Fibroblast of peridontal ligament (primary cell): ENCODE results near the gene LRRC38.

Experiments
- DNase-seq: peaks from one replicate; pipeline ENCODE4 v3.0.0-alpha.2; 2010; ENCODE audit errors: extremely low read depth

LRRC38 gene

DNA sequence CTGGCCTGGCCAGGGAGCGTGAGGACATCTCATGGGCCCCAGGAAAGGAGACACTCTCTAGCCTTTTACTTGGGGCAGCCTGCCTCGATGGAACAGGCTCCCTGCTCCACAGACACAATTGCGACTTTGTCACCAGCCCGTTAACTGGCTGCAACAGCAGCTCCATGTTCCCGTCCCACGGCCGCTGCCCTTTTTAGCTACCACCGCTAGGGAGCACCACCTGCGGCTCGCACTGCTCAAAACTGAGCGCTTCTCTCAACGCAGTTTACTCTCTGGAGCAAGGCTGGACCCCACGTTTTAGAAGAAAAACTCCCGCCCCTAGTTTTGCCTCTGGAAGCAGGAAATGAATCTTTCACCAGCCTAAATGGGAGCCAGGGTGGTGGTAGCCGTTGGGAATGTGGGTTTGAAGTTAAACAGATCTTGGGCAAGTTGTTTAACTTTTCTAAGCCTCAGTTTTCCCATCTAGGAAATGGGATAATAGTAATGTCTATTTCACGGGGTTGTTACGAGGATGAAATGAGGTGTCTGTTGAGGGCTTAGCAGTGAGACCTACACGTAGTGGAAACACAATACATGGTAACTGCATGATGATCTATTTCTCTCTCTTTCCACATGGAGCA is 3.5 kb upstream of the LRRC38 start:
- DNase-seq: no peak

DNA sequence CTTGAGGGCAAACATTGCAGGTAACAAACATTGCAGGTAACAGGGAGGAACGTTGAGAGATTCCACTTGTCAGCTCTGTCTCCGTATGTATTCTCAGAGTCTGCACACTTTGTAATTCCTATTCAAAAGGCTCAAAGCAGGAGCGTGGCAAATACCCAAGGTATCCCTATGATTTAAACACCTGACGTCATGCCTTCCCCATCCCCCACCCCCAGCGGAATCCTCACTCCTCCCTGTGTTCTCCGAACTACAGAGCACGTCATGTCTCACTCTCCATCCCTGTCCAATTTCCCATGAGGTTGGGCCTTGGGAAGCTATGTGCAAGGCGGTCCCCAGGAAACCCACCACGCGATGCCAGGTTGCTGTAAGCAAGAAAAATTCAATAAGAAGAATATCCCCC is 2.8 kb upstream of the LRRC38 start:
- DNase-seq: no peak

DNA sequence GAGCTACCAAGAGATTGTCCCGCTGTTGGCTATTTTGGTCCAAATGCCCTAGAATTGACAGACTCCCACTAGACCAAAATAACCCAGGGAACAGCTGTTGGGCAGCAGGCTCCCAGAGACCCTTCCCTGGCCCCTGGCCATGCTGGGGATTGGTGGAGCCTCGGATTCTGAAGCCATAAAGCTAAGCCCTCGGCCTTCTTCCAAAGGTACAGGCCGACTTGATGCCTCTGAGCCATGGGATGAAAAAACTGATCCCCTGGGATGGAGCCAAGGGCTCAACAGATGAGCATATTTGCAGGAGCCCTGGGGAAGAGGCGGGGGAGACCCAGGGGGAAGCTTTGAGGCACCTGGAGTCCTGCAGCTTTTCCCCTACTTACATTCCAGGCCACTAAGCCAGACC is 1.0 kb upstream of the LRRC38 start:
- no peak for DNase-seq

DNA sequence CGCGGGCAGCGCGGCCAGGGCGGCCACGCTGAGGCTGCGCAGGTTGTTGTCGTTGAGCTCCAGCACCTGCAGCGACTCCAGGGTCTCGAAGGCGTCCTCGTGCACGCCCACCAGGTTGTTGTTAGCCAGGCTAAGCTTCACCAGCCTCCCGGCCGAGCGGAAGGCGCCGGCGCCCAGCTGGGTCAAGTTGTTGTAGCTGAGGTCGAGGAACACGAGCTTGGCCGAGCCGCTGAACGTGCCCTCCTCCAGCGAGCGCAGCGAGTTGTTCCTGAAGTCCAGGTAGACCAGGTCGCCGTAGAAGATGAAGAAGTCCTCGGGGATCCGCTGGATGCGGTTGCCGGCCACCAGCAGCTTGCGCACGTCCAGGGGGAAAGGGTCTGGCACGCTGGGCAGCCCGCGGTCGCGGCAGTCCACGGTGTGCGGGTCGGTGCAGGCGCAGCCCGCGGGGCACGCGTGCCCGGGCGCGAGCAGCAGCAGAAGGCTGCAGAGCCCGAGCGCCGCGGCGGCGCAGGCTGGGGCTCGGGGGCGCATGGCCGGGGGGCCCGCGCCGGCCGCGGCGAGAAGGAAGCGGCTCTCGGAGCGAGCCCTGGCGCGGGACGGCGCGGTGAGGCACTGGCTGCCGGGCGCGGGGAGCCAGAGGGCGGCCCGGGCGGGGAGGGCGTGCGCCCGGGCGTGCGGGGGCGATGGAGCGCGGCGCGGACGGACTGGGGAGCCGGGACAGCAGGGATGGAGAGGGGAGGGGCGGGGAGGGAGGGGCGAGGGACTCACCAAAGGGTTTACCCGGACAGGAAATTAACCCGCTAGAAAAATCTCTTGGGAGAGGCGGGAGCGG is 524 bp downstream of the LRRC38 start:
- DNase-seq: no peak

DNA sequence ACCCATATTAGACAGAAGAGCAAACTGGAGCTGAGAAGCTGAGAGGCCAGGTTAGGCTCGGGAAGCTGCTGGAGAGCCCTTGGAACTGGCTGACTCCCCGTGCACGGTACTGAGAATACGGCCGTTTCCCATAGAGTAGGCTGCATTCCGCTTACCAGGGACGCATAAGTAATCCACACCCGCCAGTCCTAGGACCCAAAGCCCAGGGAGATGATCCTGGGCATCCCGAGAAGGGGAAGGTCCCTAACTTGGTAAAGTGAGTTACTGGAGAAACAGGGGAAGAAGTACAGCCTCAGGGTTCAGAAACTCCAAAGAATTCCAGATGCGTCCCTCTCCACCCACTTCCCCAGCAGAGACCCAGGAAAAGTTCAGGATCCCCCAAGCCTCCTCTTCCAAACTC is 1.3 kb downstream of the LRRC38 start:
- DNase-seq: no peak

DNA sequence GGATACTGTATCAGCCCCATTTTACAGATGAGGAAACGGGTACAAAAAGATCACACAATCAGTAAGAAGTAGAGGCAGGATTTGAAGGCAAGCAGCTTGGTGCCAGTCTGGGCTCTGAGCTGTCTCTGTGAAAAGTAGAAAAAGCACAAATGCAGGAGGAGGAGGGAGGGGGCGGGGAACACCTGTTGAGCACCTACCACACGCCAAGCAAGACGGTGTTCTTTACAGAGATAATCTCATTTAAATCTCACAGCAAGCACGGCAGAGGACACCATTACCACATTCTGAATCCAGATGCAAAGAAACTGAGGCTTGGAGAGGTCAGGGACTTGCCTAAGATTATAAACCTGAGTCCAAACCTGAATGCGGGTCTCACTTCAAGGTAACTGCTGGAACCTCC is 3.3 kb downstream of the LRRC38 start:
- DNase-seq: no peak

DNA sequence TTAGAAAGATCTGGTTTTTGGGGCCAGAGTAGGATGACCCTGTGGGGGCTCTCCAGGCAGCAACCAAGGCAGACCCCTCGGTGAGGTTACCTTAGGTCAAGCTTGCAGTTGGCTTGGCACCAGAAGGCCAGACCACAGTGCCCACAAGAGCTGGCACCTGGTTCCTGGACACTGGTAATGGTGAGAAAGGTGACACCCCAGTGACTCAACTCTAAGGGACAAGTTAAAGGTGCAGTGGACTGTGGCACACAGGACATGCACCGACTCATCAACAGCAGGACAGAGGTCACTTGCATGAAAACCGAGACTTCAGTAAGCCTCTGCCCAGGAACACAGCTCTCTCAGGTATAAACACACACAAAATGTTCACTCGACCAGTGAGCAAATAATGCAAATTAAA is 6.7 kb downstream of the LRRC38 start:
- DNase-seq: no peak

DNA sequence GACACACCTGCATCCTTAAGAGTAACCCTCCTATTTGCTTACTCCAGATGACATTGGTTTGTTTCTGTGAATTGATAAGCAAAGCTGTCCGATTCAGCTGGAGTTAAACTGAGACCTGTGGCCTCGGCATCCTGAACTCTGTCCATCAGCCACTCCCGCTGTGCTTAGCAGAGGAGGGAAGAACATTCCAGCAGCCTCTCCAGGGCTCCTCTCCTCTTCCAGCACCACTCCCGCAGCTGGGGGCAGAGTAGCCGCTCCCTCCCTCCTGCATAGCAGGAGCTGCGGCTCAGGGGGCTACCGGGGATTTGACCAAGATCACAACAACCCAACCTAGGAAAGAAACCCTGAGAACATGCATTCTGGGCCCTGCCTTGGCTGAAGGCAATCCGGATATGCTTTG is 8.8 kb downstream of the LRRC38 start:
- DNase-seq: no peak

DNA sequence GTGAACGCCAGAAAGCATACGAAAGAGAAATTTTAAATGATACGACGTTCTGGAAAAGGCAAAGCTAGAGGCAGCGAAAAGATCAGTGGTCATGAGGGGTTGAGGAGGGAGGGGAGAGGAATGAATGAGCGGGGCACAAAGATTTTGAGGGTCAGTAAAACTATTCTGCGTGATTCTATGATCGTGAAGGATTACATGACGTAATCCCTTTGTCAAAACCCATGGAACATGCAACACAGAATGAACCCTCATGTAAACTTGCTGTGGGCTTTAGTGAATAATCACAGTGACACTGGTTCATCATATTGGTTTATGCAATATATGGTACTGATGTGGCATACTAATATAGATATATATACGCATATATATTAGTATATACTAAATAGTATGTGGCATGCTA is 13.0 kb downstream of the LRRC38 start:
- DNase-seq: no peak

DNA sequence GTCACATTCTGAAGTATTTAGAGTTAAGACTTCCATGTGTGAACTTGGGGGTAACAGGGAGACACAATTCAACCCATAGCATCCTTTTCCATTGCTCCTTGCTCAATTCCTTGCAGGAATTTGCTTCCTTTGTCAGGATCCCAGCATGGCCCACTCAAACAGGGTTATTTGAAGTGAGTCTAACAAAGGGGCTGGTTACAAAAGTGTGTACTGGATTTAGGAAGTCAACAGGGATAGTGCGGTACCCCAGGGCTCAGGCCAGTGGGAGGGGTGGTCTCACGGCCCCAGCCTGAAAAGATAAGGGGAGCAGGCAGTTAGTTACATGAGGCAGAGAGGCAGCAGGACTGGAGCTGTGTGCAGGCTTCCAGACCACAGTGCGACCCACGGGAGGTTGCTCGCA is 14.4 kb downstream of the LRRC38 start:
- no peak for DNase-seq

DNA sequence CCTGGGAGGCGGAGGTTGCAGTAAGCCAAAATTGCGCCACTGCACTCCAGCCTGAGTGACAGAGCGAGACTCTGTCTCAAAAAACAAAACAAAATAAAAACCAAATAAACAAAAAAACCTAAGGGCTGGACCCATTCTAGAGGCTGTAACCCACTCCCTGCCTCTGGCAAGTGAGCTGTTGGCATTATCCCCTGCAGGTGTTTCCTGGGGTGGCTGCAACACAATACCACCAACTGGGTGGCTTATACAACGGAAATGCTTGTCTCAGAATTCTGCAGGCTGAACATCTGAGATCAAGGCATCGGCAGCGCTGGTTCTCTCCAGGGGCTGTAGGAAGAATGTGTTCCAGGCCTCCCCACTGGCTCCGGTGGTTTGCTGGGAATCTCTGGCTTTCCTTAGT is 15.2 kb downstream of the LRRC38 start:
- DNase-seq: no peak

DNA sequence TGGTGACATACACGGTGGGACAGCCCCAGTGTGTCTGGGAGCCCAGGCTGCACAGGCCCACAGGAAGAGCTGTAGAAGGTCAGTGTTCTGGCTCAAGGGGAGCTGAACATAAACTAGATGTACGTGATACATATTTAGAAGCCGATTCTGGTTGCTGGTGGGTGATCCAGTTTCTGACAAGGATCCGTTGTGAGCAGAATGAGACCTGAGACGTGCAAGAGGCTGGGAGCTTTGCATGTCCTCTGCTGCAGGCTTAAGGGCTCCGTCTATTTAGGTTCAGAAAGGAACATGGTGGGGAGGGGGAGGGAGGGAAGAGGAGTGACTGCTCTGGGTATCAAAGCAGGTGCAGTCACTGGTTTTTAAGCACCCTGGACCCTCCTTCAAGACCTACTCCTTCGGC is 18.6 kb downstream of the LRRC38 start:
- no peak for DNase-seq

DNA sequence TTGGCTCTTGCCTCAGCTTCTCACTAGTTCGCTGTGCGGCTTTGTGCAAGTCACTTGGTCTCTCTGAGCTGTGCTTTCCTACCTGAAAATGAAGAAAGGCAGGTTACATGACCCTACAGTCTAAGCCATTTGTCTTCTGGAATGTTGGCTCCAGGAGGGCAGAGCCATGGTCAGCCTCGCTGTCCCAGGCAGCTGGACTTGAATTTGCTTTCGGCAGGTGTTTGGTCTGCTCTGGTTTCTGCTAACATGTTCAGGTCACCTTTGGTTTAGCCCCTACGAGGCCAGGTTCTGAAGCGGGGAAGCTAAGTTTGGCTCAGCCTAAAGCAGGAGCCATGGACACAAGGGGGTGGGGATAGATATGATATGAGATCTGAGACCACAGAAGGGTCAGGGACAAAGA is 19.1 kb downstream of the LRRC38 start:
- no peak for DNase-seq

DNA sequence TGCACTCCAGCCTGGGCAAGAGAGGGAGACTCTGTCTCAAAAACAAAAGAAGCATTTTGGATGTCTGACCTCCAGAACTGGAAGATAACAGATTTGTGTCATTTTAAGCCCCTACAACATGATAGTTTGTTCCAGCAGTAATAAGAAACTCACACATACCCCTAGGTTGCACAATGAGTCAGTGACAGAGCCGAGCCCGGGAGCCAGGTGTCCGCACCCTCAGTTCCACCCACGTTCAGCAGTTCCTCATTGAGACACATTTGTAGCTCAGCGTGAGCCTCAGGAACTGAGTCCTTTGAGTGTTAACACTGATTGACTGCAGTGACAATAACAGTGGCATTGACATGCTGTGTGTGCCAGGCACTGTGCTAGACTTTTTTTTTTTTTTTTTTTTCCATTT is 19.8 kb downstream of the LRRC38 start:
- DNase-seq: no peak

DNA sequence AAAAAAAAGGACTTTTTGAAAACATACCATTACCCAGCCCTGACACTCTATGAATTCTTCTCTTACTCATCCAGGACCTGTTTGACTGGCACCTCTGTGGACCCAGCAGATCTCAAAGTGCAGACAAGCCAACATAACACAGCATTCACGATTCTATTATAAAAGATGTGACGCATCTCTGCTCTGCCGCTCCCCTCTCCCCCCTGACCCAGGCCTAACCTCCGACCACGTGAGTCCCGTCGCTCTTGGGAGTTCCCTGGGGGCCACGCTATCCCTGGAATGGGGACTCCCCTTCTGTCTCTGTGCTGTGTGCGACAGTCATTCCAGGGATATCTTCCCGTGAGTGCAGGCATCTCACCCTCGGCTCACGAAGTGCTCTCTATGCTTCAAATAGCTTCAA is 21.1 kb downstream of the LRRC38 start:
- DNase-seq: no peak

DNA sequence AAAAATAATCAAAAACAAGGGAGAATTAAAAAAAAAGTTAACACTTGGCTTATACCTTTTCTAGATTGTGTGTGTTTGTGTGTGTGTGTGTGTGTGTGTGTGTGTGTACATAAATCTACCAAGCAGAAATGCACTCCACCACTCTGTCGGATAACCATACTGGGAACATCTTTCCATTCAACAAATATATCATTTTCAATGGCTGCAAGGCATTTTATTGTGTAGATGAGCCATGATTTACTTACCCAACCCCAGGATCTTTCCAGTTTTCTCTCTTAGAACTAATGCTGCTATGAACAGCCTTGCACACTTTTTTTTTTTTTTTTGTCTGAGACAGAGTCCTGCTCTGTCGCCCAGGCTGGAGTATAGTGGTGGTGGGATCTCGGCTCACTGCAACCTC is 25.8 kb downstream of the LRRC38 start:
- no peak for DNase-seq

DNA sequence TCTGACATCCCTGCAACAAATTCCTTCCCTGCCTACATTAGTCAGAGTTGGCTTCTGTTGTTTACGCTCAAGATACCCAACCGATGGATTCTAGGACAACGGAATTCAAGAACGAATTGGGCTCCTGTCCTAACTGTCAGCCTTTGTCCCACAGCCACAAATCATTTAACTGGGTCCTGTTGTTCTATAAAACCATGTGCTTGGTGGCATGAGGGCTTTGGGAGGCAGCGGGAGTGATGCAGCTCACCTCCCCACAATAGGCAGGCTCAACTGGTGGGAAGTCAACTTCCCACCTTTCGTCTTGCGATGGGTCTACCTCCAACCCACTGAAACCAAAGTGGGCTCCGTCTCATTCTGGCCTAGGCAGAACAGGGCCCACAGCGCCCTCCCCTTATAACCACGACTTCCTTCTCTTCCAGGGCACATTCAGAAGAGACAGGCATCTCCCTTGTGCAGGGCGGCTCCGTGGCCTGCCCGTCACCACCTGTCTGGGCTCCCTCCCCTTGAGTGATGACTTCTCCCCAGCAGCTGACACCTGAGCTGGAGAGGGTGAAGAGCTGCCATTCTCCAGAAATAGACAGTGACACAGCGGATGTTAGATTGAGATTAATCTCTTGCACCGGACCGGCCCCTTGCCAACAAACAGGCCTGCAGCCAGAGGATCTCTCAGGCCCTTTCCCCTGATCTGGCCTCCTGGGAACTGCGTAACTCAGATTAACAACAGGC is 26.5 kb downstream of the LRRC38 start:
- no peak for DNase-seq

DNA sequence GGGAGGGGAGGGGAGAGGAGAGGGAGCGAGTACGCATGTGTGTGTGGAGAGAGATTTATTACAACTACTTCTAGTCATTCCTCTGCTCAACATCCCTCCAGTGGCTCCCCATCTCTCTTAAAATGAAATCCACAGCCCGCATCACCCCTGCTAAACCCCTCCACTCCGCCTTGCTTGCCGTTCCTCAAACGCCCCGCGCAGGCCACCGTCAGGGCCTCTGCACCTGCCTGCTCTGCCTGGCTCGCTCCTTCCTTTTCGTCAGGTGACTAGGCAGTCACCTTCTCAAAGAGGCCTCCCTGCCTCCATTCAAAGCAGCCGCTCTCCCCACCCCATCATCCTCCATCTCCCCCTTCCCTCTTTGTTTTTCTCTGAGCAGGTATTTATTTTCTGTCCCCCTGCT is 29.9 kb downstream of the LRRC38 start:
- no peak for DNase-seq

DNA sequence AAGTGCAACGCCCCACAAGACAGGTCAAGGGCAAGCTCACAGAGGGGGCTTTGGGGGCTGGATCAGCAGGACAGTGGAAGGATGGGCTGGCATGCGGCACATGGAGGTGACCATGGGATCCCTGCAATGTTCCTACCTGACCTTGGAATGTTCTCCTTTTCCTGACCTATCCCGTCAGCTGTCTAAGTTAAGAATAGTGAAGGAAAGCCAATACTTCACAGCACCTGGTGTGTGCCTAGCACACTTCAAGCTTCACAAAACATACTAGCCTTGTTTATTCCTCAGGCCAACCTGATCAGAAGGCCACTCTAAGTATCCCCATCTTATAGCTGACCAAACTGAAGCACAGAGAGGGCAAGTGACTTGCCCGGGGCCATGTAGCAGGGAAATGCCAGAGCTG is 31.2 kb downstream of the LRRC38 start:
- no peak for DNase-seq

DNA sequence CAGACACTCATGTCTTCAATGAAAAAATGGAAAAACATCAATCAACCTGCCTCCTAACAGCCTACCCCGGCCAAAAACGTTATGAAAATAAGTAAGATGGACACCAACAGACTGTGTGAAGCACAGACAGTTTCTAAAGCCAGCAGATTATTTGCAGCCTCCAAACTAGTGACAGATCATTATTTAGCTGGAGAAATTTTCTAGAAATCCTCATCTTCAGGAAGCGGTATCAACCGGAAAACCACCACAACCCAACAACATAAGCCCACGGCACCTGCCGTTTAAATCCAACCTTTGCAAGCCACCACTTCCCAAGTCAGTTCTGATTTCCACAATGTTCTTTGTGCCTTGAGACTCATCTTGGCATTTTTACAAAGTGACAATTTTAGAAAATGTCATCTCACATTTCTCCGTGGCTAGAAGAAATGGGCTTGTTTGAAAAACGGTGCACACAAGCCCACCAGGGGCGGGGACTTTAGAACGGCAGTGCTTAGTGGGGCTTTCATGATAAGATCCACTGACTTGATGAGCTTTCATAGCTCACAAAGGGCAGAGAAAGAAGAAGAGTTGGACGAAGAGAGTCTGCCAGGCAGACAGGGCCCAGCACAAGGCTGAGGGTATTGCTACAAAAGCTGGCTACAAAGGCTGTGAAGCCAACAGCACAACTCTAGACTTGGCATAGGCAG is 34.5 kb downstream of the LRRC38 start:
- DNase-seq: no peak

DNA sequence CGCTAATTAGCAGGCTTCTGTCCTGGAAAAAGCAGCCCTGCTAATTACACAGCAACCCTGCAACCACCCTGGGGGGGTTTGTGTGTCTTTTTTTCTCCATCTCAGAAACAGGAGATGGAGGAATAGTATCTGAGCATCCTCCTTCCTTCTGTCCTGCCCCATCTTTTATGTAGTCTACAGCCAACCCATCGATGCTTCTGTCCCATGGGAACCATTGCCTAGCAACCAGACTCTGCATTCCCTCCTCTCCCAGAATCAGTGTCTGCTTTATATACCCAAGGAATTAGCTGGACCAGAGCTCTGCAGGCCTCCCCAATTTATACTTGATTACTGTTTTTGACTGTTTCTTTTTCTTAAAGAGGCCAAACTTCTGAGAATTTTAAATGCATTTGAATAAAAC is 35.1 kb downstream of the LRRC38 start:
- DNase-seq: no peak

DNA sequence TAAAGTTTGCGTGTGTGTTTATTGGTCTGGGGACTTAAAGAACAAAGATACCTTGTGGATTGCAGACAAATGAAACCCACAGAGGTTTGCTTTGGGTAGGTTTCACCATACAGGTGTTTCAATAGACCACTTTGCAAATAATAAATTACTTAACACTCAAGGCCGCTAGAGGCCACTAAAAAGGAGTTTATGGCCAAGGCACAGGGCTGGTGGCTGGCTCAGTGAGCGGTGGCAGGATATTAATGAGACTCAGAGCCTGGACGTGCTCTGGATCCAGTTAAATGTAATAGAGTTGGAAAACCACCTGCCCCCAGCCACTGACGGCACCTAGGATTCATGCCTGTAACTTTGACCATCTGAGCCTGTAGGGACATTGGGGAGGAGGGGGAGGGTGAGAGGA is 44.5 kb downstream of the LRRC38 start:
- DNase-seq: no peak

DNA sequence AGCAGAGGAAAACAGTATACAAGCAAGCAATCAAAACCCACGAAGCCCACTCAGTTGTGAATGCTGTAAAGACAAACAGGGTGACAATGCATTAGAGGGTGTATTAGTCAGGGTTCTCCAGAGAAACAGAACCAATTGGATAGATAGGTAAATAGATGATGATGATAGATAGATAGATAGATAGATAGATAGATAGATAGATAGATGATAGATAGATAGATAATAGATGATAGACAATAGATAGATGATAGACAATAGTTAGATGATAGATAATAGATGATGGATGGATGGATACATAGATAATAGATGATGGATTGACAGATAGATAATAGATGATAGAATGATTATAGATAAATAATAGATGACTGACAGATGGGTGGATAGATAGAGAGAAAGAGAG is 48.3 kb downstream of the LRRC38 start:
- DNase-seq: no peak
